Neuron (in vitro differentiated cells): ENCODE data around the gene ACTR6.
A peak's percentile ranks its signal among the peaks of the same experiment; 100 is the strongest.

ENCODE experiments used
- H2AFZ ChIP-seq: one replicate; pipeline ENCODE4 v1.6.1; 2013; ENCODE audit warnings: low read depth, mild to moderate bottlenecking, inconsistent platforms, low read length, moderate library complexity
- H3K27me3 ChIP-seq: one replicate; pipeline ENCODE4 v1.6.1; 2013; ENCODE audit warnings: low read length; ENCODE audit not compliant: insufficient read depth
- H3K36me3 ChIP-seq: one replicate; pipeline ENCODE4 v1.6.1; 2013; ENCODE audit warnings: low read length; ENCODE audit not compliant: insufficient read depth
- H3K4me1 ChIP-seq: one replicate; pipeline ENCODE4 v1.6.1; 2013; ENCODE audit warnings: low read length; ENCODE audit not compliant: insufficient read depth
- H3K4me3 ChIP-seq: 2 replicates; pipeline ENCODE4 v1.5.1; 2013; ENCODE audit warnings: mild to moderate bottlenecking, low read length, moderate library complexity
- H3K9me3 ChIP-seq: one replicate; pipeline ENCODE4 v1.6.1; 2013; ENCODE audit warnings: low read length

The ACTR6 gene

DNA sequence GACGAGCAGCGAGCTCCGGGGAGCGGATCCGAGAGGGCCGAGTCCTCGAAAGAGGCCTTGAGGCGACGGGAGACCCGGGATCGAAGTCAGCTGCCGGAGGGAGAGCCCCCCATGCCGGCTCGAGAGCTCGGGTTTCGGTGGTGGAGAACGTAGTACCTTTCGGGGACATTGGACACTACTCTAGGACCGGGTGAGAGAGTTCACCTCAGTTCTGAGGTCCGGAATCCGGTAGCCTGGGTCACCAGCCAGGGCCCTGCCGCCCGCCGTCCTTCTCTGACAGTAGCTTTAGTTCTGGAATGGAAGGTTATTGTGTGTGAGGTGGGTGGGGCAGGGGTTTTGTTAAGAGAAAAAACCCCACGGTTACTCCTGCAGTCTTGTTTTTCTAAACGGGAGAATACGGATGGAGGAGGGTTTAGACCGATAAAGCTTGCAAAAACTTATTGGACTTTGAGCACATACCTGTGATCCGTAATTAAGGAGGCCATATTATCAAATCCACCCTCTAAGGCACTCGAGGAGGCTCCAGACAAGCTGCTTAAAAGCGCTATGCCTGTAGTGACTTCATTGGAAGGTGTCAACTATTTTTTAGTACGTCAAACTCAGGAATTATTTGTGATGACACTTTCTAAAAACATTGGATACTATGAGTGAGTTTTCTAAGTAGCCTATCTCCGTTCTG lies 67.1 kb downstream of the ACTR6 start:
- H2AFZ ChIP-seq = peak overlapping the region; percentile 85
- H3K9me3 ChIP-seq = no peaks in the 10 kb centered on the region
- H3K36me3 ChIP-seq = peaks cover 2% of the 10 kb centered on the region
- H3K4me1 ChIP-seq = peaks cover 19% of the 10 kb centered on the region
- H3K27me3 ChIP-seq = no peaks in the 10 kb centered on the region
- peak overlapping the region; percentile 69 for H3K4me3 ChIP-seq

DNA sequence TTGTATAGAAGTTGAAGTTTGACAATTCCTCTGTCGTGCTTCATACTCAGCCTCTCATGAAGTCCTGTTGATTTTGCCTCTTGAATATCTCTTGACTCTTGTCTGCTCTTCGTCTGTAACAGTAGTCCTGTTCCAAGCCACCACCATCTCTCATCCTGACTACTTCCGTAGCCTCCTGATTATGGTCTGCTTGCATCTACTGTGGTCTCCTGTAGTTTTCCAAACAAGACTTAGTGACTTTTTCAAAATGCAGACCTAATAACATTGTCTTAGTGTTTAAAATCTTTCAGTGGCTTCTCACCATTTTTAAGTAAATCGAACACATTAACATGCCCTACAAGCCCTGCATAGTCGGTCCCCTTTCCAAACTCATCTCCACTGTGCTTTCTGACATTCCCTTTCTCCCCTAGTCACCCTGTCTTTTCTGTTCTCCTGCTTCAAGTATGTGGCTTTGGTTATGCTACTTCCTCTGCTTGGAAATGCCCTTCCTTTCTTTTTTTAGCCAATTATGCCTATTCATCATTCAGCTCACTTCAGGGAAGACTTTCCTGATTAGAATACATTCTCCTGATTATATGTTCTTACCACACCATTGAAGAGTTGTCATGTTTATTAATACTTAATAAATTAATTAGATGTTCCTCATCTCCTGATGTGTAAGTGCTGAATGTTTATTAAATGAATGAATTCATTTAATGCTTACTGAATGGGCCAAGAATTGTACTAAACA lies 68.4 kb downstream of the ACTR6 start:
- Histone ChIP-seq H3K4me1 (peaks cover 19% of the 10 kb centered on the region), H3K36me3 (peaks cover 4% of the 10 kb centered on the region), H3K4me3 (peak overlapping the region; percentile 69), H3K9me3 (no peaks in the 10 kb centered on the region), H3K27me3 (no peaks in the 10 kb centered on the region), H2AFZ (no peak overlapping the region)

DNA sequence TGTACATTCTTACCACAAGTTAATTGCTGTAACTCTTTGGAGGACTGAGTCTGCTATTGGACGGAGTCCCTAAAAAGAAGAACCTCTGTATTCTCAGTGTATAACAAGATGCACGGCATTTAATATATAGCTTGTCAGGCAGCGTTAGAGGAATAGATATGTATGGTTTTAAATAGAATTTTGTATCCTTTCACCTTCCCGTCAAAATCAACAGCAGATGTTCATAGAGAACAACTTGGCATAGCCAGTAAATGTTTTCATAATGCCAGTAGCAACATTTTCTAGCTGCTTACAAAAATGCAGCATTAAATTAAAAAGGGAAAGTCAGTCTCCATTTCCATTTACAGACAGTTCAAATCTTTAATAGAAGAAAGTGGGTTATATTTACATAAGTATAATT lies 73.2 kb downstream of the ACTR6 start:
- no peaks in the 10 kb centered on the region for H3K27me3 ChIP-seq
- peaks cover 7% of the 10 kb centered on the region for H3K36me3 ChIP-seq
- H3K4me3 ChIP-seq = no peak overlapping the region
- H2AFZ ChIP-seq = no peak overlapping the region
- peaks cover 7% of the 10 kb centered on the region for H3K4me1 ChIP-seq
- no peaks in the 10 kb centered on the region for H3K9me3 ChIP-seq
